ENCODE results near the gene MTUS2. TPM values are rescaled to one million over a fixed set of nuclear protein-coding genes. Genes with fewer than 3 reads are reported as not detected.

Gene MTUS2
- total and polyA plus RNA-seq, 9 of the 15 experiments (the other 6 are each of a cell fraction or from before 2014, with no cell fraction given): 0.01 to 0.28 (median 0.06) TPM; not detected in 1

- FAIRE-seq (no peak), DNase-seq (ENCODE audit: extremely low read depth in 1 of 4, low spot score in 3 of 4) (no peak), ATAC-seq (no peak)
- BruUV-seq (replicated peaks): no TSS peak
- Histone ChIP-seq H3K27me3 (ENCODE audit: control insufficient read depth in 2 of 2, insufficient read depth in 2 of 2, low read length in 2 of 2) (no peaks in the 10 kb centered on the region; a peak in 1 of 5 replicates), H3K9me1 (ENCODE audit: control insufficient read depth, insufficient read depth, low read length) (no peaks in the 10 kb centered on the region), H3K79me2 (ENCODE audit: control insufficient read depth, insufficient read depth, low read length) (no peaks in the 10 kb centered on the region), H4K20me1 (replicated peaks; ENCODE audit: control insufficient read depth, insufficient read depth, low read length) (no peaks in the 10 kb centered on the region), H3K9ac (ENCODE audit: insufficient read depth in 1 of 2, low read depth in 2 of 2, low read length in 2 of 2) (no peak overlapping the region), H3K27ac (ENCODE audit: extremely low read depth, low read depth, low read length) (no peak overlapping the region), H3K4me1 (replicated peaks in 1 of 2; ENCODE audit: control insufficient read depth in 2 of 2, insufficient read depth in 2 of 2, low read length in 2 of 2) (no peaks in the 10 kb centered on the region), H2AFZ (ENCODE audit: low read depth, low read length) (no peak overlapping the region), H3K36me3 (ENCODE audit: control insufficient read depth, insufficient read depth, low read length) (no peaks in the 10 kb centered on the region), H3K9me3 (replicated peaks; ENCODE audit: control insufficient read depth, insufficient read depth, low read depth, low read length) (no peaks in the 10 kb centered on the region), H3K4me2 (ENCODE audit: insufficient read depth, low read length) (no peak overlapping the region), H3K4me3 (no peak overlapping the region)
- no peak for TF ChIP-seq CBFB (CRISPR knock-in tag; IDR thresholded peaks at IDR 0.05)
- POLR2A ChIA-PET: no interaction called here
- intact Hi-C loops (cut with micrococcal nuclease) (no loop called here), in situ Hi-C loops (cut with MboI) (no loop called here)
- CTCF ChIA-PET (ENCODE audit: low intra/inter-chr PET ratio): no interaction called here
- WGBS (ENCODE audit: insufficient coverage, low coverage, missing lambda C conversion rate): 4% methylated on average over 9 of the region's 18 CpGs
These were observed 219.1 kb downstream of the MTUS2 start for GRCh38 chr13:29039212-29039611.

- Histone ChIP-seq H3K4me2 (ENCODE audit: insufficient read depth, low read length) (no peak overlapping the region), H4K20me1 (replicated peaks; ENCODE audit: control insufficient read depth, insufficient read depth, low read length) (no peaks in the 10 kb centered on the region), H3K4me3 (no peak overlapping the region), H3K9me3 (replicated peaks; ENCODE audit: control insufficient read depth, insufficient read depth, low read depth, low read length) (no peaks in the 10 kb centered on the region), H3K9ac (ENCODE audit: insufficient read depth in 1 of 2, low read depth in 2 of 2, low read length in 2 of 2) (no peak overlapping the region), H2AFZ (ENCODE audit: low read depth, low read length) (no peak overlapping the region), H3K9me1 (ENCODE audit: control insufficient read depth, insufficient read depth, low read length) (no peaks in the 10 kb centered on the region), H3K27ac (ENCODE audit: extremely low read depth, low read depth, low read length) (no peak overlapping the region), H3K27me3 (ENCODE audit: control insufficient read depth in 2 of 2, insufficient read depth in 2 of 2, low read length in 2 of 2) (no peaks in the 10 kb centered on the region), H3K79me2 (ENCODE audit: control insufficient read depth, insufficient read depth, low read length) (no peaks in the 10 kb centered on the region), H3K4me1 (replicated peaks in 1 of 2; ENCODE audit: control insufficient read depth in 2 of 2, insufficient read depth in 2 of 2, low read length in 2 of 2) (no peaks in the 10 kb centered on the region), H3K36me3 (ENCODE audit: control insufficient read depth, insufficient read depth, low read length) (no peaks in the 10 kb centered on the region)
- ATAC-seq (no peak), FAIRE-seq (no peak), DNase-seq (ENCODE audit: extremely low read depth in 1 of 4, low spot score in 3 of 4) (no peak)
- WGBS (ENCODE audit: insufficient coverage, low coverage, missing lambda C conversion rate): 0% methylated on average over 3 of the region's 4 CpGs
- ChIA-PET CTCF (ENCODE audit: low intra/inter-chr PET ratio) (no interaction called here), POLR2A (no interaction called here)
- BruUV-seq (replicated peaks): no TSS peak
- in situ Hi-C loops (cut with MboI): no loop called here
- intact Hi-C loops (cut with micrococcal nuclease): no loop called here
- TF ChIP-seq U2AF1 (optimal IDR thresholded peaks at IDR 0.05; ENCODE audit: low read depth, low read length) (no peak), EGR1 (conservative IDR thresholded peaks at IDR 0.05) (no peak), HDAC2 (IDR thresholded peaks at IDR 0.05) (no peak), MLLT1 (IDR thresholded peaks at IDR 0.05) (no peak), ZNF449 (CRISPR knock-in tag; IDR thresholded peaks at IDR 0.05) (no peak), NR3C1 (CRISPR knock-in tag; IDR thresholded peaks at IDR 0.05) (no peak), SP2 (IDR thresholded peaks at IDR 0.05; ENCODE audit: extremely low read depth, low read depth, low read length, poor library complexity, severe bottlenecking) (no peak), CSDE1 (IDR thresholded peaks at IDR 0.05) (no peak), ATF4 (CRISPR knock-in tag; IDR thresholded peaks at IDR 0.05) (no peak), PCBP2 (IDR thresholded peaks at IDR 0.05; ENCODE audit: low read depth, low read length, poor library complexity, severe bottlenecking) (no peak), ZNF561 (CRISPR knock-in tag; conservative IDR thresholded peaks at IDR 0.05) (no peak)
These were observed 226.4 kb downstream of the MTUS2 start for GRCh38 chr13:29046588-29046987.

All from K562 (cell line).